GM12801 (cell line): ENCODE data around the gene ABLIM2.

Source experiments
- TF ChIP-seq, protein P1 (sequence below): IDR thresholded peaks from one replicate; pipeline ENCODE4 v1.5.1; 2011; ENCODE audit warnings: control low read depth; ENCODE audit not compliant: insufficient read length; ENCODE audit errors: extremely low read depth

Gene ABLIM2

DNA sequence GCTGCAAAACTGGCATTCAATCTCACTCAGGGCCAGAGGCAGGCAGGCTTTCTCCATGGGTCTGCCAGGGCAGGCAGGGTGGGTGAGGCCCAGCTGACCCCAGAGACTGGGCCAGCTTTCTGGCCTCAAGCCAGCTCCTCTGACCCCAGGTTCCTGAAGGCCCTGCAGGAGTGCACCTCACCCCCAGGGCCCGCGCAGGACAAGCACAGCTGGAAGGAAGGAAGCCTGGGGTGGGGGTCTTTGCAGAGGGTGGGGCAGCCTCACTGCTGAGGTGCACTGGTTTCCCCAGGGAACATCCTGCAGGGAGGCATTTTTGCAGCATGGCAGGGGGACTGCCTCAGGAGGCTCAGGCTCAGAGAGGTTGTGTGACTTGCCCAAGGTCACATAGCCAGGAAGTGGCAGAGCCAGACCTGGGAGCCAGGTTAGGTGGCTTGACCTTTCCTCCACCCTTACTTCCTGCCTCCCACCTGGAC is 187.4 kb downstream of the ABLIM2 start:
- TF ChIP-seq, protein P1, sequence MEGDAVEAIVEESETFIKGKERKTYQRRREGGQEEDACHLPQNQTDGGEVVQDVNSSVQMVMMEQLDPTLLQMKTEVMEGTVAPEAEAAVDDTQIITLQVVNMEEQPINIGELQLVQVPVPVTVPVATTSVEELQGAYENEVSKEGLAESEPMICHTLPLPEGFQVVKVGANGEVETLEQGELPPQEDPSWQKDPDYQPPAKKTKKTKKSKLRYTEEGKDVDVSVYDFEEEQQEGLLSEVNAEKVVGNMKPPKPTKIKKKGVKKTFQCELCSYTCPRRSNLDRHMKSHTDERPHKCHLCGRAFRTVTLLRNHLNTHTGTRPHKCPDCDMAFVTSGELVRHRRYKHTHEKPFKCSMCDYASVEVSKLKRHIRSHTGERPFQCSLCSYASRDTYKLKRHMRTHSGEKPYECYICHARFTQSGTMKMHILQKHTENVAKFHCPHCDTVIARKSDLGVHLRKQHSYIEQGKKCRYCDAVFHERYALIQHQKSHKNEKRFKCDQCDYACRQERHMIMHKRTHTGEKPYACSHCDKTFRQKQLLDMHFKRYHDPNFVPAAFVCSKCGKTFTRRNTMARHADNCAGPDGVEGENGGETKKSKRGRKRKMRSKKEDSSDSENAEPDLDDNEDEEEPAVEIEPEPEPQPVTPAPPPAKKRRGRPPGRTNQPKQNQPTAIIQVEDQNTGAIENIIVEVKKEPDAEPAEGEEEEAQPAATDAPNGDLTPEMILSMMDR = no peak

DNA sequence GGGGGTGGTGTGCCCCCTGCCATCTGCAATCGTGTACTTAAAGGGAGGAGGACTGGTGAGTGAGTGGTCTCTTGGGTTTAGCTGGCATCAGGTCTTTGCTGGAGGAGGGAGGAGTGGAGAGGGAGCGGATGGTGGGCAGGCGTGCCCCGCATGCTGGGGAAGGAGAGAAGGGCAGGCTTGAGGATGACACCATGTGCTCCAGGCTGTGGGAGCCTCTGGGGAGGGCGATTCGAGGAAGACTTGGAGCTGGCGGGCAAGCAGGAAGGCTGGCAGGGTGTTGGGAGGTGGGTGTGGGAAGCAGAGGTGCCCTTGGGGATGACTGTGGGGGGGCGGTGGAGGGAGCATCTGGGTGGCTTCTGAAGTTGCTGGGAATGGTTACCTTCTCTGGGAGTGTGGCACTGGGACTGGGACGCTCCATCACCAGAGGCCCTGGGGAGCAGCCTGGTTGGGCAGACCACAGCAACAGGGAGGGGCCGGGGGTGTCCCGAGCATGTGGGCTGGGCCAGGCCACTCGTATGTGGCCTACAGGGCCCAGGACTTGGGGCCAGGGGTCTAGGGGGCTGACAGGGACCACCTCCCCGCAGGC is 188.2 kb downstream of the ABLIM2 start:
- TF ChIP-seq, protein P1 = no peak

DNA sequence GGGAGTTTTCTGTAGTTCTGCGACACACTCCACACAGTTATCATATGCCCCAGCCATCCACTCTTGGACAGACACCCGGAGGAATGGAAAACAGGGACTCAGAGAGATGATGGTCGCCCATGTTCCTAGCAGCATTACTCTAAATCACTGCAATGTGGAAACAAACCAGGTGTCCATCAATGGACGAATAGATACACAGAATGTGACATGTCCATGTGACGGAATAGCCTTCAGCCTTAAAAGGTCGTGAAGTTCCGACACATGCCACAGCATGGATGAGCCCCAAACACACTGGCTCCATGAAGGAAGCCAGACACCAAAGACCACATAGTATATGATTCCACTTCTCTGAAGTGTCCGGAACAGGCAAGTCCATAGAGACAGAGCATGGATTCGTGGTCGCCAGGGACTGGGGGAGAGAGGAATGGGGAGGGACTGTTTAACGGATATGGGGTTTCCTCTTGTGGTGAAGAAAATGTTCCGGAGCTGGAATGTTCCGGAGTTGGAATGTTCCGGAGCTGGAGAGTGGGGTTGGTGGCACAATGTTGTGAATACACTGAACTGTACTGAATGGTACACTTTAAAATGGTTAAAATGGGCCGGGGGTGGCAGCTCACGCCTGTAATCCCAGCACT is 190.2 kb downstream of the ABLIM2 start:
- TF ChIP-seq, protein P1 = no peak

DNA sequence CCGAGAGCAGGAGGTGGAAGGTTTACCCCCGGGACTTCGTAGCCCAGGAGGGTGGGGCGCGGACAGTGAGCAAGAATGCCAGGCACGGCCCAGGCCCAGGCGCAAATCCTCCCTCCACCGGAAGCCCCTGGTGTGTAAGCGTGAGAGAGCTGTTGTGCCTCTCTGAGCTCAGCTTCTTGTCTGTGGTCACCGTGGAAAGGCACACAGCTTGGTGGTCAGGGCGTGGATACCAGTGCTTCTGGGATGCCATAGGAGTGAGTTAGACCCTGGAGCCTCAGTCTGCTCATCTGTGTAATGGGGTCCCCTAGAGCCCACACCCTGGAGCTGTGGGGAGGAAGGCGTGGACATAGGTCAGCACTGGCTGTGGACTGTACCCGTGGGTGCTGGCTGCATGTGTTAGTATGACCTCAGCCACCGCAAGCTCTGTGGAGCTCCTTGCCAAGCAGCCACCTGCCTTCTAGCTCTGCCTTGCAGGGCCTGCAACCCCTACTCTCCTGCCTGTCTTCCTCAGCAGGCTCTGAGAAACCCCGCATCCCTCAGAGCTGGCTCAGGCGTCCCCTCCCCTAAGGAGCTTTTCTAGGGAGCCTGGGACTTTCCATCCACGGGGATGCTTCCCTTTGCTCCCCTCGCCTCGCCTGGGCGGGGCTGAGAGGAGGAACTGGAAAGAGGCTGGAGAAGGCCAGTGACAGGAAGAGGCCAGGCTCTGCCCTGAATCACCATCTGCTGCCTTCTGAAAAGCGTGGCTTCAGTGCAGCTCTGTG is 190.9 kb downstream of the ABLIM2 start:
- TF ChIP-seq, protein P1 = no peak

DNA sequence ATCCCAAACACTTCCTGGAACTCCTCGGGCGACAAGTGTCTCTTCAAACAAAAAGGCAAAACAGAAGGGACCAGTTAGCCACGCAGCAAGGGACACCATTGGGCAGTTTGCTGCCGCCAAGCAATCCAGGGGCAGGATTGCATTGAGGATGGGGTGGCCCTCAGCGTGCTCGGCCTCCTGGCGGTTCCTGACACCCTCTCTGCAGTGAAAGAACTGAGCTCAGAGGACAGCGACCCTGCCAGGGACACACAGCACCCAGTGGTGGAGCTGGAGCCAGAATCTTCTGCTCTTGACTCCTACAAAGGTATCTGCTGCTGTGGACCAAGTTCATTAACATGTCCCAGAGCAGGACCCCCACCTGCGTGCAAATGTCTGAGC is 191.6 kb downstream of the ABLIM2 start:
- TF ChIP-seq, protein P1 = no peak

DNA sequence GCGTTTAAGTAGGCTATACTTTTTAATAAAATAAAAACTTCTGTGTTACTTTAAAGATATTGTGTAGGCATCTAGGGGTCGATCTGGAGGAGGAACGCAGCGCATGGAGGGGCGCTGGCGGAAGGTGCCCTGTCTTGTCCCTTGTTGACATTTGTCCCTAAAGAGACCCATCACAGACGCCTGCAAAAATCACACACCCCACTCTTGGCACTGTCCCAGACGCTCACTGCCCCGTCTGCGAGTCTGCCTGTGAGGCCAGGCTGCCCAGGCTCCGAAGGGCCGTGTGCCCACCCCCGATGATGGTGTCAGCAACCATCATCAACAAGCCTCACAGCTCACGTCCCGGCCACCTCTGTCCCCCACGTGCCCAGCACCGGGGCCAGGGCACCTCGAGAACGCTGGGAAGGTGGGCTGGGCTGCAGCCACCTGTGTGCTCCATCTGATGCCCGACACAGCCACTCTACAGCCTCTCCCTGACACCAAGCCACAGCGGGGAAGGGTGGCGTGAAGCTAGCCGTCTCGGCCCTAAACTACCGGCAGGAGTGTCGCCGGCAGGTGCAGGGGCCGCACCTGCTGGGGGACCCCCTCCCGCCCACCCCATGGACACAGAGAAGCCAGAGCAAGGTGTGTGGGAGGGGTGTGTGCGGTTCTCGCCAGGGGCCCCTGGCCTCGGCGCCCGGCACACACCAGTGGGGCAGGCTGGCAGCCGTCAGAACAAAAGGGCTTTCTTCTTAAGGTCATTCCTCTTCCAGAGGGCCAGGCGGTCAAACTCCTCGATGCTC is 192.1 kb downstream of the ABLIM2 start:
- TF ChIP-seq, protein P1 = no peak
